HEK293 (cell line): ENCODE data around the gene ILF3.
"Not testable (repeated sequence)": the region's sequence is repeated elsewhere in the genome, so short reads cannot be mapped to it uniquely, and the experiment has no call there.

Experiments
- CTCF ChIA-PET: fragments of 350-600 bp; formaldehyde crosslinking; extraction: SDS; loops from one replicate; lab custom pipeline; 2021; ENCODE audit warnings: antibody characterized with exemption; lab: Yijun Ruan, JAX
- POLR2A ChIA-PET: fragments of 300-600 bp; formaldehyde crosslinking; extraction: SDS; loops from one replicate; lab custom pipeline; 2020; ENCODE audit warnings: antibody characterized with exemption, inconsistent platforms; lab: Yijun Ruan, JAX
- H3K27ac ChIP-seq: fragments of 200-500 bp; sonication (Bioruptor generic); 2 replicates; pipeline ENCODE4 v1.5.1; 2014; ENCODE audit warnings: low read depth, low read length, control low read depth, inconsistent platforms; ENCODE audit errors: extremely low read depth
- H3K36me3 ChIP-seq, 2 experiments: fragments of 200-500 bp in 1 of 2; sonication (Bioruptor generic) in 1 of 2; 1 replicate in 1 of 2; 2 replicates in 1 of 2; pipeline ENCODE4 v1.5.1; 2014 to 2017; ENCODE audit warnings: inconsistent platforms in 2 of 2, low read length in 2 of 2; ENCODE audit not compliant: control insufficient read depth in 2 of 2, insufficient read depth in 1 of 2
- H3K4me1 ChIP-seq: fragments of 200-500 bp; sonication (Bioruptor generic); 2 replicates; pipeline ENCODE4 v1.5.1; 2014; ENCODE audit warnings: mild to moderate bottlenecking, low read length, inconsistent platforms; ENCODE audit not compliant: control insufficient read depth, insufficient read depth
- H3K4me3 ChIP-seq: 2 replicates; pipeline ENCODE4 v1.5.1; 2011; ENCODE audit warnings: low read depth, mild to moderate bottlenecking, control low read depth, low read length, moderate library complexity
- H3K9me3 ChIP-seq: fragments of 200-500 bp; sonication (Bioruptor generic); 2 replicates; pipeline ENCODE4 v1.5.1; 2014; ENCODE audit warnings: low read depth, low read length, inconsistent platforms; ENCODE audit not compliant: control insufficient read depth, insufficient read depth
- FEZF1 ChIP-seq: fragments of 450-650 bp; formaldehyde crosslinking; IDR thresholded peaks from 2 replicates; pipeline ENCODE4 v1.5.1; 2016; ENCODE audit warnings: missing biosample characterization, missing genetic modification characterization
- HOXC10 ChIP-seq: sonication (generic); formaldehyde crosslinking; IDR thresholded peaks from 2 replicates; pipeline ENCODE4 v1.8.1; 2023; ENCODE audit warnings: mild to moderate bottlenecking, missing genetic modification reagents
- KLF9 ChIP-seq: fragments of 450-650 bp; formaldehyde crosslinking; IDR thresholded peaks from 2 replicates; pipeline ENCODE4 v1.5.1; 2016; ENCODE audit warnings: missing biosample characterization, missing genetic modification characterization, low read depth
- OSR2 ChIP-seq: fragments of 450-650 bp; formaldehyde crosslinking; IDR thresholded peaks from 2 replicates; pipeline ENCODE4 v1.5.1; 2016; ENCODE audit warnings: missing biosample characterization, missing genetic modification characterization
- PRDM6 ChIP-seq: fragments of 450-650 bp; formaldehyde crosslinking; IDR thresholded peaks from 2 replicates; pipeline ENCODE4 v1.5.1; 2017; ENCODE audit warnings: missing biosample characterization, missing genetic modification characterization
- ZNF514 ChIP-seq: fragments of 450-650 bp; formaldehyde crosslinking; IDR thresholded peaks from 2 replicates; pipeline ENCODE4 v1.5.1; 2016; ENCODE audit warnings: missing biosample characterization, missing genetic modification characterization
- ZNF600 ChIP-seq: fragments of 450-650 bp; formaldehyde crosslinking; IDR thresholded peaks from 2 replicates; pipeline ENCODE4 v1.5.1; 2016; ENCODE audit warnings: missing biosample characterization, missing genetic modification characterization
- ZNF626 ChIP-seq: fragments of 450-650 bp; sonication (Bioruptor Pico); formaldehyde crosslinking; IDR thresholded peaks from 2 replicates; pipeline ENCODE4 v1.5.1; 2018; ENCODE audit warnings: missing biosample characterization, missing genetic modification characterization, inconsistent platforms
- ZNF639 ChIP-seq: fragments of 450-650 bp; formaldehyde crosslinking; IDR thresholded peaks from 2 replicates; pipeline ENCODE4 v1.5.1; 2016; ENCODE audit warnings: missing biosample characterization, missing genetic modification characterization

The ILF3 gene

GRCh38 chr19:10663252-10663563, 9.1 kb downstream of the ILF3 start:
- H3K27ac ChIP-seq, result not testable (repeated sequence)
- H3K4me1 ChIP-seq, result peaks cover 17% of the 10 kb centered on the region

GRCh38 chr19:10667867-10668266, 13.7 kb downstream of the ILF3 start:
- POLR2A ChIA-PET, result no interaction called here
- Histone ChIP-seq H3K36me3 (peaks cover 30 to 50% of the 10 kb centered on the region in 2 experiments), H3K27ac (no peak overlapping the region), H3K4me3 (no peak overlapping the region), H3K4me1 (peaks cover 4% of the 10 kb centered on the region; the same call in 1 of the 2 replicates), H3K9me3 (no peaks in the 10 kb centered on the region)
- no peak for TF ChIP-seq HOXC10
- TF ChIP-seq ZNF600 (tag by site-specific recombination), result peak; percentile 44; the same call in 1 of the 2 replicates
- CTCF ChIA-PET, result no interaction called here

More at GRCh38 chr19:10663252-10663563, 9.1 kb downstream of the ILF3 start:
- H3K4me3 ChIP-seq, CTCF ChIA-PET, POLR2A ChIA-PET, H3K9me3 ChIP-seq: not testable (repeated sequence)
- peaks cover 10 to 46% of the 10 kb centered on the region in 2 experiments; a peak in 2 of 3 replicates for H3K36me3 ChIP-seq
- TF ChIP-seq KLF9 (tag by site-specific recombination) (0 out of 2 replicates have a peak, but pooled peaks have one; percentile 5), ZNF600 (tag by site-specific recombination) (peak; percentile 49; the same call in 1 of the 2 replicates)

- TF ChIP-seq ZNF600 (tag by site-specific recombination) (peak; percentile 92), ZNF514 (tag by site-specific recombination) (no peak)
- Histone ChIP-seq H3K4me1 (peaks cover 4% of the 10 kb centered on the region; the same call in 1 of the 2 replicates), H3K27ac (no peak overlapping the region), H3K4me3 (no peak overlapping the region), H3K36me3 (peaks cover 43 to 61% of the 10 kb centered on the region in 2 experiments), H3K9me3 (no peaks in the 10 kb centered on the region)
- CTCF ChIA-PET, result no interaction called here
- POLR2A ChIA-PET, result interaction anchor here (1.0 kb wide), 1 partner anchor 32 kb away, joined by 3 read pairs; the partner anchor contains the start of gene QTRT1
Measured at GRCh38 chr19:10669246-10669645, 15.1 kb downstream of the ILF3 start.

GRCh38 chr19:10670182-10670581, 16.0 kb downstream of the ILF3 start:
- H3K27ac ChIP-seq, result no peak overlapping the region
- H3K4me1 ChIP-seq, result peaks cover 4% of the 10 kb centered on the region; the same call in 1 of the 2 replicates
- H3K4me3 ChIP-seq, result no peak overlapping the region
- peak; percentile 29 for TF ChIP-seq PRDM6
- TF ChIP-seq FEZF1 (tag by site-specific recombination), result no peak
- TF ChIP-seq OSR2, result peak; percentile 71
- no peak for TF ChIP-seq ZNF639 (tag by site-specific recombination)
- TF ChIP-seq ZNF626 (tag by site-specific recombination), result no peak
- TF ChIP-seq, all 188 proteins: peak for 2
- CTCF ChIA-PET, result interaction anchor here (0.6 kb wide), 1 partner anchor 23 kb away, joined by 3 read pairs; no protein-coding TSS in a partner anchor
- POLR2A ChIA-PET, result no interaction called here
- Histone ChIP-seq H3K9me3 (no peaks in the 10 kb centered on the region), H3K36me3 (peaks cover 52 to 71% of the 10 kb centered on the region in 2 experiments)
